Neural cell (in vitro differentiated cells): ENCODE results near the gene IFNL4. TPM values are rescaled to one million over a fixed set of nuclear protein-coding genes. Genes with fewer than 3 reads are reported as not detected.

ENCODE experiments used
- H2AFZ ChIP-seq: fragments of 200-600, 300-800 bp; sonication (generic), shearing (Covaris generic); 2 replicates; pipeline ENCODE4 v1.6.0; 2014; ENCODE audit warnings: low read depth, mild to moderate bottlenecking, antibody characterized with exemption, low read length, moderate library complexity
- H3F3A ChIP-seq: fragments of 200-600 bp; shearing (Covaris generic); 2 replicates; pipeline ENCODE4 v1.6.1; 2016; ENCODE audit warnings: mild to moderate bottlenecking, moderate library complexity, mixed read lengths, antibody characterized with exemption, low read length; ENCODE audit not compliant: insufficient read depth, poor library complexity, severe bottlenecking
- H3K27ac ChIP-seq: fragments of 200-600, 300-800 bp; sonication (generic), shearing (Covaris generic); 2 replicates; pipeline ENCODE4 v1.5.1; 2014; ENCODE audit warnings: mild to moderate bottlenecking, low read length, moderate library complexity
- H3K27me3 ChIP-seq: fragments of 300-800, 200-600 bp; sonication (generic), shearing (Covaris generic); 2 replicates; pipeline ENCODE4 v1.6.0; 2014; ENCODE audit warnings: mild to moderate bottlenecking, low read depth, low read length, moderate library complexity; ENCODE audit not compliant: insufficient read depth
- H3K36me3 ChIP-seq: fragments of 300-800, 200-600 bp; sonication (generic), shearing (Covaris generic); 2 replicates; pipeline ENCODE4 v1.5.1; 2014; ENCODE audit warnings: mild to moderate bottlenecking, antibody characterized with exemption, low read length, moderate library complexity; ENCODE audit not compliant: insufficient read depth
- H3K4me2 ChIP-seq: fragments of 300-800, 200-600 bp; sonication (generic), shearing (Covaris generic); 2 replicates; pipeline ENCODE4 v1.6.0; 2014; ENCODE audit warnings: mild to moderate bottlenecking, low read length
- H3K4me3 ChIP-seq: fragments of 300-800, 200-600 bp; sonication (generic), shearing (Covaris generic); 2 replicates; pipeline ENCODE4 v1.5.1; 2014; ENCODE audit warnings: mild to moderate bottlenecking, low read length, moderate library complexity
- H3K79me2 ChIP-seq: fragments of 200-600 bp; shearing (Covaris generic); replicated peaks from 2 replicates; pipeline ENCODE4 v1.6.0; 2014; ENCODE audit warnings: mild to moderate bottlenecking, low read length, moderate library complexity; ENCODE audit not compliant: insufficient read depth
- H3K9ac ChIP-seq: fragments of 300-800, 200-600 bp; sonication (generic), shearing (Covaris generic); 2 replicates; pipeline ENCODE4 v1.6.1; 2016; ENCODE audit warnings: mild to moderate bottlenecking, low read length, mixed read lengths
- H3K9me2 ChIP-seq: fragments of 200-600 bp; shearing (Covaris generic); 2 replicates; pipeline ENCODE4 v1.6.1; 2016; ENCODE audit warnings: mild to moderate bottlenecking, low read length, mixed read lengths; ENCODE audit not compliant: insufficient read depth
- H3K9me3 ChIP-seq: fragments of 200-600, 300-800 bp; sonication (generic), shearing (Covaris generic); 2 replicates; pipeline ENCODE4 v1.6.1; 2016; ENCODE audit warnings: mild to moderate bottlenecking, mixed run types, low read length, moderate library complexity, mixed read lengths
- H4K20me1 ChIP-seq: fragments of 200-600 bp; shearing (Covaris generic); 2 replicates; pipeline ENCODE4 v1.6.1; 2016; ENCODE audit warnings: mild to moderate bottlenecking, mixed run types; ENCODE audit not compliant: insufficient read depth
- EP300 ChIP-seq: fragments of 450-650 bp; conservative IDR thresholded peaks from 2 replicates; pipeline ENCODE4 v1.6.1; 2014; ENCODE audit warnings: antibody characterized with exemption, mild to moderate bottlenecking, moderate library complexity; ENCODE audit not compliant: poor library complexity, severe bottlenecking
- EZH2 ChIP-seq: fragments of 200-600, 300-800 bp; shearing (Covaris generic), sonication (generic); IDR thresholded peaks from 2 replicates; pipeline ENCODE4 v1.6.1; 2014; ENCODE audit warnings: antibody characterized with exemption, low read length, borderline replicate concordance, mild to moderate bottlenecking; ENCODE audit not compliant: insufficient read depth, poor library complexity, severe bottlenecking
- MXI1 ChIP-seq: fragments of 450-650 bp; conservative IDR thresholded peaks from 2 replicates; pipeline ENCODE4 v1.6.1; 2014; ENCODE audit warnings: antibody characterized with exemption, mild to moderate bottlenecking; ENCODE audit not compliant: poor library complexity, severe bottlenecking
- POLR2AphosphoS5 ChIP-seq: IDR thresholded peaks from 2 replicates; pipeline ENCODE4 v1.6.1; 2012
- RAD21 ChIP-seq: fragments of 450-650 bp; conservative IDR thresholded peaks from 2 replicates; pipeline ENCODE4 v1.6.1; 2014; ENCODE audit warnings: antibody characterized with exemption, mild to moderate bottlenecking, moderate library complexity
- REST ChIP-seq: IDR thresholded peaks from 2 replicates; pipeline ENCODE4 v1.6.1; 2012; ENCODE audit warnings: borderline replicate concordance
- SMC3 ChIP-seq: fragments of 450-650 bp; conservative IDR thresholded peaks from 2 replicates; pipeline ENCODE4 v1.6.1; 2014; ENCODE audit warnings: antibody characterized with exemption, mild to moderate bottlenecking, moderate library complexity; ENCODE audit not compliant: poor library complexity
- TAF1 ChIP-seq: IDR thresholded peaks from 2 replicates; pipeline ENCODE4 v1.6.1; 2012; ENCODE audit warnings: low read depth
- polyA plus RNA-seq: library from polyadenylated mRNA; depleted of rRNA; stranded (reverse); fragments of >200 nt; gene quantifications from 2 replicates; pipeline ENCODE4 v1.2.3, GENCODE V29; 2014
- TF ChIP-seq, protein P1 (sequence below): fragments of 450-650 bp; IDR thresholded peaks from 2 replicates; pipeline ENCODE4 v1.5.1; 2014; ENCODE audit warnings: antibody characterized with exemption, mild to moderate bottlenecking, moderate library complexity; ENCODE audit not compliant: poor library complexity, severe bottlenecking

IFNL4 gene
- polyA plus RNA-seq, 1 donor from 2014 or later, result not detected

GRCh38 chr19:39263912-39264305, 15.3 kb upstream of the IFNL4 start:
- TF ChIP-seq EZH2, result peak; percentile 24
- no peak for TF ChIP-seq TAF1
- H3K79me2 ChIP-seq, result no peaks in the 10 kb centered on the region
- H3K9ac ChIP-seq, result no peak overlapping the region
- H3F3A ChIP-seq, result no peaks in the 10 kb centered on the region
- H3K9me3 ChIP-seq, result no peaks in the 10 kb centered on the region
- H3K4me2 ChIP-seq, result no peak overlapping the region
- H4K20me1 ChIP-seq, result no peaks in the 10 kb centered on the region
- H3K27me3 ChIP-seq, result peaks cover 43% of the 10 kb centered on the region
- H3K36me3 ChIP-seq, result no peaks in the 10 kb centered on the region
- no peak overlapping the region for H2AFZ ChIP-seq
- H3K9me2 ChIP-seq, result no peaks in the 10 kb centered on the region
- peak overlapping the region; percentile 35 for H3K4me3 ChIP-seq
- H3K27ac ChIP-seq, result no peak overlapping the region

DNA sequence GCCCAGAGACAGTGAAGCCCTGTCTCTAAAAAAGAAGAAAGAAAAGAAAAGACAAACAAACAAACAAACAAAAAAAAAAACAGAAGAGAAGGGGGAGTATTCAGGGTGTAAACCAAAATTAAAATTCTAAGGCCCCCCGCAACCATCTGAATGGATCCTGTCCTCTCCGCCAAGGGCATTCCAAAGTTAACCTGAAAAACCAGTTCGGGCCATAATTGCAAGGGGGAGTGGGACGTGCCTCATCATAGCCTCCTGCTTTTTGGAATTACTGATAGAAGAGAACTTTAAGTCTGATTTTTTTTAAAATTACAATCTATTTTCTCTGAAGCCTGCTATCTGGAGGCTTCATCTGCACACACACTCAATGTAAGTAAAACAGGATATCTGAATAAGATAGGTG, 13.8 kb upstream of the IFNL4 start:
- H3K9me3 ChIP-seq, result no peaks in the 10 kb centered on the region
- H3K4me2 ChIP-seq, result no peak overlapping the region
- H3K4me3 ChIP-seq, result no peak overlapping the region
- H3K27ac ChIP-seq, result no peak overlapping the region
- H3K36me3 ChIP-seq, result no peaks in the 10 kb centered on the region
- no peaks in the 10 kb centered on the region for H4K20me1 ChIP-seq
- H3K27me3 ChIP-seq, result peaks cover 43% of the 10 kb centered on the region
- H2AFZ ChIP-seq, result no peak overlapping the region
- no peaks in the 10 kb centered on the region for H3K9me2 ChIP-seq
- H3K79me2 ChIP-seq, result no peaks in the 10 kb centered on the region
- no peak for TF ChIP-seq TAF1
- no peak for TF ChIP-seq EZH2
- no peak for TF ChIP-seq MXI1
- no peak for TF ChIP-seq POLR2AphosphoS5
- no peak for TF ChIP-seq RAD21
- TF ChIP-seq SMC3, result no peak
- TF ChIP-seq, protein P1, sequence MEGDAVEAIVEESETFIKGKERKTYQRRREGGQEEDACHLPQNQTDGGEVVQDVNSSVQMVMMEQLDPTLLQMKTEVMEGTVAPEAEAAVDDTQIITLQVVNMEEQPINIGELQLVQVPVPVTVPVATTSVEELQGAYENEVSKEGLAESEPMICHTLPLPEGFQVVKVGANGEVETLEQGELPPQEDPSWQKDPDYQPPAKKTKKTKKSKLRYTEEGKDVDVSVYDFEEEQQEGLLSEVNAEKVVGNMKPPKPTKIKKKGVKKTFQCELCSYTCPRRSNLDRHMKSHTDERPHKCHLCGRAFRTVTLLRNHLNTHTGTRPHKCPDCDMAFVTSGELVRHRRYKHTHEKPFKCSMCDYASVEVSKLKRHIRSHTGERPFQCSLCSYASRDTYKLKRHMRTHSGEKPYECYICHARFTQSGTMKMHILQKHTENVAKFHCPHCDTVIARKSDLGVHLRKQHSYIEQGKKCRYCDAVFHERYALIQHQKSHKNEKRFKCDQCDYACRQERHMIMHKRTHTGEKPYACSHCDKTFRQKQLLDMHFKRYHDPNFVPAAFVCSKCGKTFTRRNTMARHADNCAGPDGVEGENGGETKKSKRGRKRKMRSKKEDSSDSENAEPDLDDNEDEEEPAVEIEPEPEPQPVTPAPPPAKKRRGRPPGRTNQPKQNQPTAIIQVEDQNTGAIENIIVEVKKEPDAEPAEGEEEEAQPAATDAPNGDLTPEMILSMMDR, result no peak
- TF ChIP-seq EP300, result no peak
- H3K9ac ChIP-seq, result no peak overlapping the region
- no peaks in the 10 kb centered on the region for H3F3A ChIP-seq

GRCh38 chr19:39261704-39262103, 13.0 kb upstream of the IFNL4 start:
- Histone ChIP-seq H2AFZ (no peak overlapping the region), H3K4me2 (no peak overlapping the region), H3K27me3 (peaks cover 43% of the 10 kb centered on the region), H4K20me1 (no peaks in the 10 kb centered on the region), H3K9ac (no peak overlapping the region), H3K9me3 (no peaks in the 10 kb centered on the region), H3K9me2 (no peaks in the 10 kb centered on the region), H3K79me2 (no peaks in the 10 kb centered on the region), H3K36me3 (no peaks in the 10 kb centered on the region), H3K4me3 (no peak overlapping the region), H3F3A (no peaks in the 10 kb centered on the region), H3K27ac (no peak overlapping the region)
- TF ChIP-seq MXI1 (no peak), EZH2 (no peak), POLR2AphosphoS5 (no peak), TAF1 (no peak), REST (no peak), RAD21 (no peak), SMC3 (no peak), EP300 (no peak)
- TF ChIP-seq, protein P1, result no peak
